NCI-H774 (cell line): ENCODE measurements around the gene RGS12.
"Not testable (repeated sequence)": the region's sequence is repeated elsewhere in the genome, so short reads cannot be mapped to it uniquely, and the experiment has no call there.

Experiments used
- DNase-seq: peaks from one replicate; lab custom pipeline; 2025; lab: John Stamatoyannopoulos, UW

Gene RGS12

DNA sequence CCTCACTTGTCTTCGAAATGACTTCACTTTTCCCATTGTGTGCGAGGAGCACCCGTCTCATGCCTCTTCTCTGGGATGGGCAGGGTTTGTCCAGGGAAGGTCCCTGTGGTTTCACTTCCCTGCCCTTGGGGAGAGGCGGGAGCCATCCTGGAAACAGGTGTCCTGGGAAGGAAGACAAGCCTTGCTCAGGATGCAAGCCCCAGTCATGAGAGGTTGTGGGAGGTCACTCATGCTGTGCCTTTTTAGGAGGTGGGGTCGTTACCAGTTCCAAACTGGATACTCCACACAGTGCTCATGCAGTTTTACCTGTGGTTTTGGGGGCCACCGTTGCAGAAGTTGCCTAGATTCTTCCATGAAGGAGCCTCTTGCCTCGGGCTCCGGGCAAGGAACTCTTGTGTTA lies 3.8 kb downstream of the RGS12 start:
- DNase-seq, result no peak

DNA sequence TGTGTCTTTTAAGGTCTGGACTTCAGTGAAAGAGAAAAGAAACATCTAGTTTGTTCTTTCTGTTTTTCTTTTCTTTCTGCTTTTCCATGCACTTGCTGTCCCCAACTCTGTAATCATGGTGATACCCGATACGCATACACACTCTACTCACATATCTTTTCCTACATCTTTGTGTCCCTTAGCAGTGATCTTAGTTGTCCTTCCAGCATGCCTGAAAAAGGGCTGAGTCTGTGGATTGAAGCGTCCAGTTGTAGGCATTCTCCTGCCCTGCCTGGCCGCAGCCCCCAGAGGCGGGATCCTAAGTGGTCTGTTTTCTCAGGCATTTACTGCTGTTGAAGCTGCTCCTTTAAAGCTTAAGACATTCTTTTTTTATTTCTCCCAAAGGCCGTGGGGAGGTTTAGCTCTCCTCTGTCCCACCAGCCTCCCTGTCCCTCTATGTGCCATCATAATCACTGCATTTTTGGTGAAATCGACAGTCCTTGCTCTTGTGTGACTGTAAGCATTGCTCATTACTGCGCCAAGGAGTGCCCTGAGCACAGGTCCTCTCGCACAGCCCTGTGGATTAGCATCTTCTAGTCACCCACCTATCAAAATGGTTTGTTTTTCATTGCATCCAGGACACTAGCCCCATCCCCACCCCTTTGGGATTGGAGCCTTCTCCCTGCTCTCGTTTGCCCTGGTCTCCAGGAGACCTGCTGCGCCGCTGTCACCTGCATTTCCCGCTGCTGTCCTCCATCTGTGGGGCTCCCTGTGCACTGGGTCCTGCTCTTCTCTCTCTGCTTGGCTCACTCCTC lies 4.4 kb downstream of the RGS12 start:
- no peak for DNase-seq

DNA sequence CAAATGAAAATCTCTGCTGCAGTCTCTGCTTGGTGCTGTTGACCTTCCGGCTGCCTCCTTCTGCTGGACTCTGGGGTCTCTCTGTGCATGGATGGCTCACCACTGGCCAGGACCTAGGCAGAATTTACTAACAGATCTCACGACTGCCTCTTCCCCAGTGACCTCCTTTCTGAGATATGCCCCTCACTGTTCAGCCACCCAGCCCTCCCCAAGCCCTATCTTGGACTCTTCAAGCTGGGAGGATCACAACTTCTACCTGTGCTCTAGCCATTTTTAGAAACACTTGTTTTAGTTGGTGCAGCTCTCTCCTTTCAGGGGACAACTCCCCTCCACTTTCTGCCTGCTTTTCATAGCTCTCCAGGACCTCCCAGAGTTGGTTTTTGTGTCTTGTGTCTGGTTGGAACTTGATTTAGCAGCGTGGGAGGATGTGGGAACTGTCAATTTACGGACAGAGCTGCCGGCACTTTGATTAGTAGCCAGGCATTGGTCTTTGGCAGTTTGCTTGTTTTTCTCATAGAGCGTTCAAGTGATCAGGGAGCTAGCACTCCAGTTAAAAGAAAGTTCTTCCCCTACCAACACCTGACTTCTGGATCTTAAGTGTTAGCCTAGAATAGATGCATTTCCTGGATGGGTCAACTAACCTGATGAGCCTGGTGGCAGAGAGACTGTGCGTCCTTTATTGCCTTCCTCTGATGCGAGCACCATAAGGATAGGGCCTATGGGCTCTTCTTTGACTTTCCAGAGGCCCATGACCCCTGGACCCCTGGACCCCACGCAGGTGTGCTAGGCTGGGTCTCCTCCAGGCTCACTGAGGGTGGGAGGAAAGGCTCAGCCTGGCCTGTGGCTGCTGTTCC lies 6.5 kb downstream of the RGS12 start:
- DNase-seq, result no peak

DNA sequence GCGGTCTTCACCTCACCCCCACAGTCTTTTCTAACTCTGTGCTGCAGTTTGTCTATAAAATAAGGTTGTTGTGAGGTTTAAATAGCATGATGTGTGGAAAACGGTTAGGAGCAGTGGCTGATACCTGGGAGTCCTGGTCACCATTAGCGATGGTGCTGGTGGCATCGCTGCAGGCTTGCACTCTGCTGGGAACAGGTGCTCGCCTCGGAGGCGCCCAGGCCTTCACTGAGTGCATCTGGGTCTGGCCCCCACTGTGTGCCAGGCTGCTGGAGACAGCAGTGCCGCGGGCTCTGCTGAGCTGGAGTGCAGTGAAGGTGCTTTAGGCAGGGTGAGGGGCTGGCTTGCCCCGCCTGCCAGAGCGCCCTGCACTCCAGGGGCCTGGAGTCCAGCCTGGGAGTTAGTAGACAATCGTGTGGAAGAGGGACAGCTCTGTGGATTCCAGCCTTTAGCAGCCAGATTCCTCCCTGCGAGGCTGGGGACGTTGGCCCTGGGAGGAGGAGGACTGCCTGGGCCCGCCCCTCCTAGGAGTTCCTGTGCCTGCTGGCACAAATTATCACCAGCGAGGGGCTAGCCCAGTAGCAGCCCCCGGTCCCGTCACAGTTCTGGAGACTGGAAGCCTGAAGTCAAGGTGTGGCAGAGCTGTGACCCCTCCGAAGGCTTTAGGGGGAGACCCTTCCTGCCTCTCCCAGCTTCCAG lies 7.3 kb downstream of the RGS12 start:
- no peak for DNase-seq

DNA sequence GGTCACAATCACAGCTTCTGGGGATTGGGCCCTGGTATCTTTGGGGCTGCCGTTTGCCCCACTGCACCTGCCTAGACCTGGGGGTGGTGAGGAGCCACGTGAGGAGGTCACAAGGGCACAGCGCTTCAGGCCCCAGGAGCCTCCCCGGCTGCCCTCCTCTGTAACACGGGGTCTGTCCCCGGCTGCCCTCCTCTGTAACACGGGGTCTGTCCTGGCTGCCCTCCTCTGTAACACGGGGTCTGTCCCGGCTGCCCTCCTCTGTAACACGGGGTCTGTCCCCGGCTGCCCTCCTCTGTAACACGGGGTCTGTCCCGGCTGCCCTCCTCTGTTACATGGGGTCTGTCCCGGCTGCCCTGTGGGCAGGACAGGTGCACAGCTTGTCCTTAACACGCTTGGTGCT lies 8.1 kb downstream of the RGS12 start:
- DNase-seq, result not testable (repeated sequence)

DNA sequence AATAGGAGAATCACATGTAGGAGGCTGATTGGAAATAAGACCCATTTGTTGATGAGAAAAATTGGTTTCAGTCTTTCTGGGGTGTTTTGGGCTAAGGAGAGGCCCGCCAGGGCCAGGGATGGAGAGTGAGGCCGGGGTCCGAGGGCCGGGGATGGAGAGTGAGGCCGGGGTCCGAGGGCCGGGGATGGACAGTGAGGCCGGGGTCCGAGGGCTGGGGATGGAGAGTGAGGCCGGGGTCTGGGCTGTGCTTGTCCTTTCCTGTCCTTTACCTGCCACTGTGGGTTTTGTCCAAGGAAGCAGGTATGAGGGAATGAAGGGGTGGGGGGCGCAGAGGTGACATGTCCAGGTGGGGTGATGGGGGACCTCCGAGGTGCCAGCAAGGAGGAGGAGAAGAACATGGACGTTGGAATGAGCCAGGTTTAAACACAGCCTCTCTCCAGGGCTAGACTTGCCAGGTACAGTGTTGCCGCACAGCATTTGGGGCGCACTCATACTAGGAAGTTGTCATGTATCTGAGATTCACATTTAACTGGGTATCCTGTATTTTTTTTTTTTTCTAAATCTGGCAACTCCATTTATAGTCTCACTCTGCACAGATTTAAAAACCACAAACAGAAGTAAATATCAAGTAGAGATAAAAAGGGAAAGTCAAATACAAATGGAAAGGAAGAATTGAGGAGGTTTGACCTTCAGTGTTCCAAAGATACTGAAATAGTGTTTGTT lies 8.8 kb downstream of the RGS12 start:
- DNase-seq, result no peak

DNA sequence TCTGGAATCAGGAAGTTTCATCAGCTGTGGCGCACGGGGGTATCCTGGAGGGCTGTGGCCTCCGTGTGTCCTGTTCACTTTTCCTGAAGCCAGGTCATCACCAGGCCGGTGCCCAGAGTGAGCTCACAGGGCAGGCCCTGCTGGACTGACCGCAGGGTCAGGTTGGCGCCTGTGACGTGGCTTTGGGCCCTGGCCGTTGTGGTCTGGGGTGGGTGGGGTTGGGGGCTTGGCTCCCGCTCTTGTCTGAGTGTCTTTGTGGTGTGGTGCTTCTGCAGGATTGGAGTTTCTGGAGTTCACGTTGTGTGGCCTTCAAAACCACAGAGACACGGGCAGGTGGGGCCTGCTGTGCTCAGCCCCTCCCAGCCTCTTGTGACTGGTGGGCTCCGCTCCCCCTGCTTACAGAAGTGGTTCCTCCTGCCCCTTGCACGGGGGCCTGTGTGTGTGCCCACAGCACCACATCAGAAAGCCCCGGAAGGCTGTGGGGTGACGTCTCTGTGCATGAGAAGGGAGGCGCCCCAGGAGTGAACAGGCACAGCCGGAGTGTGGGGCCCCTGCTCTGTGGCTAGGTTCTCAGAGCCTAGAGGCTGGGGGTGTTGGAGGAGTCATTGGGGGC lies 9.5 kb downstream of the RGS12 start:
- no peak for DNase-seq

DNA sequence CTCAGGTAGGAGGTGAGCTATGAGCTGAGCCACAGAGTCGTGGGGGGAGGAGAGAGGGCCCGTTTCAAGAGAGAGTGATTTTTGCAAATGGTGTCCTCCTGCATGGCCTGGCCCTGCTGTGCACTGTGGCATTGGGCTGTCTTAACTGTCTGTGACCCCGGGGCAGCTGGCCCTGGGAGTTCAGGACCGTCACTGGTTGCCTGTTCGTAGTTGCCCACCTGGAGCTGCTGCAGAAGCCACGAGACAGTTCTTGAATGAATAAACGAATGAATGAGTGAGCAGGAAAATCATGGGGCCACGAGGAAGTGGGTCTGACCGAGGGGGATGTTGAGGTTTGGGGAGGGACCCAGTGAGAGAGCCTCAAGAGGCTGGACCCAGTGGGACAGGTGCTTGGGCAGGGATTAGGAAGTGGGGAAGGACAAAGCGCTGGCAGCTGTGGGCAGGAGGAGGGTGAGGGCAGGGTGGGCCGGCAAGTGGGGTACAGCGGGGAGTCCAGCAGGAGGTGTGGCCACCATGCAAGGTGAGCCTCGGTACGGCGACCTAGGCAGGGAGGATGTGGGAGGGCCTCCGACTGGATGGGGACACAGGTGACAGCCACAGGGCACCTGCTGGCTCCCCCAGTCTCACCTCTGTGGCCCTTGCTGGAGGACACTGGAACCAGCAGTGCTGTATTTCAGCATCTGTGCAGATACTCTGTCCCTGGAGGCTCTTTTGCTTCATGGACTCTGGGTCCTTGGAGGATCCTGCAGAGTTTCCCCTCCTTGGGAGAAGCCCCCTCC lies 10.2 kb downstream of the RGS12 start:
- DNase-seq, result no peak

DNA sequence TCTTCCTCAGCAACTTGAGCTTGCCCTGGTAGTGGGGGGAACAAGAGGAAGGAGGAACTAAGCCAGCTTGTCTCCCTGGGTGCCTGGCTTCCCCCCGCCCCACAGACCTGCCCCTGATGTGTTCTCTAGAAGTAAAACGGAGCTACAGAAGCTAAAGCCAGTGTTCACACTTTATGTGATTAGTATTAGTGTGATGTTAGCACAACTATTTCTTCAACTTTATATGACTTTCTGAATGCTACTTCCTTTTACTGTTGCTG lies 10.7 kb downstream of the RGS12 start:
- DNase-seq, result no peak

DNA sequence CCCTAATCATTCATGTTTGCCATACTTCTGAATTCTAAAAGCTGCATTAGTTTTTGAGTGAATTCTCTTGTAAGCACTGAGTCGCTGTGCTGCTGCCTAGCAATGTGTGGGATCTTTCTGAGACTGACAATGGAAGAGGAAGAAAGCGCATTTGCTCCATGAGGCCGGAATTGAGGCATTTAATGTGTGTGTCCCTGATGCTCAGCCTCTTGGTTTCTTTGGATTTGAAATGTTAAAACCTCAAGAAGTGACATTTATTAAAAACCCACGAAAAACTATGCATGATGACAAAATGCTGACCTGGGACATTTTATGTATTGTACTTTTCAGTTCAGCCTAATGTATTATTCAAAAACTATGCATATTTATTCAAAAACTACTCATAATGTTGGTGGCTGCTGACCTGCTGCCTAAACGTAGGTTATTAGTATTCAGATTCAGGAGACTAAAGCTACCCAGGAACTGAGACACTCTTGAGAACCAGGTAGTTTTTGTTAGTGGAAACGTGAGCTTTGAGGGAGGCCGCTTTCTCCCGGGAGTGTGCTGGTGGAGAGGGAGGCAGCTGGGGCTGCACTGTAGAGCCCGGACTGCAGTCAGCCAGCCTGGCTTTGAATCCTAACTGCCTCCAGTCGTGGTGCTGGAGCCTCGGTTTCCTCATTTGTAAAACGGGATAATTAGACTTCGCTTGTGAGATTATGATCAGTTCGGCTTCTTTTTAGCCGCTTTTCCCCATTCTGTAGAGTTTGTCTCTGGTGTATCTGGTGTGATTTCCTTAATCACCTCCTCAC lies 11.3 kb downstream of the RGS12 start:
- no peak for DNase-seq

DNA sequence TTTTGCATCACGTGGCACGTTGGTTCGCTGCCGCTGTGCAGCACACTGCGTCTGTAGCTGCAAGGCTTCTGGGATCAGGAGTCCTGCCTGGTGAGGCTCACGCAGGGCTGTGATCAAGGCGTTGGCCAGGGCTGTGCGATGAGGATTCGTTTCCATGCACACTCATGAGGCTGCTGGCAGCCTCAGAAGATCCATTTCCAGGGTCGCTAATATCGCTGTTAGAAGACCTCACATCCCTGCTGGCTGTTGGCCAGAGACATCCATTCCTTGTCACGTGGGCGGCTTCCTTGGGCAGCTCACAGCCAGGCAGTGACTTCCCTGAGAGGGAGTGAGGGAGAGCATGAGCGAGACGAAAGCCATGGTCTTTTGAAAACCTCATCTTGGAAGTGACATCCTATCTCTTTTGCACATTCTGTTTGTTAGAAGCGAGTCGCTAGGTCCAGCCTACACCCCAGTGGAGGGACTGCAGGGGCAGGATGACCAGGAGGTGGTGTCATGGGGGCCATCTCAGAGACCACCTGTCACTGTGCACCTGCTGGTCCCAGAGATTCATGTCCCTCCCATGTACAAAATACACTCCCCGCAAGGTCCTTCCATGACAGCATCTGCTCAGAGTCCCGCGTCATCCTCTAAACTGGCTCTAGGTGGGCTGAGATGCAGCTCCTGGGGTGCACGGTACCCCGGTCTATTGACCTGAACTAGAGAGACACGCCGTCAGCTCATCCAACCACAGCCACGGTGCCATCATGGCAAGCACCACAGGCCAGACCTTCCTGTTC lies 12.2 kb downstream of the RGS12 start:
- no peak for DNase-seq

DNA sequence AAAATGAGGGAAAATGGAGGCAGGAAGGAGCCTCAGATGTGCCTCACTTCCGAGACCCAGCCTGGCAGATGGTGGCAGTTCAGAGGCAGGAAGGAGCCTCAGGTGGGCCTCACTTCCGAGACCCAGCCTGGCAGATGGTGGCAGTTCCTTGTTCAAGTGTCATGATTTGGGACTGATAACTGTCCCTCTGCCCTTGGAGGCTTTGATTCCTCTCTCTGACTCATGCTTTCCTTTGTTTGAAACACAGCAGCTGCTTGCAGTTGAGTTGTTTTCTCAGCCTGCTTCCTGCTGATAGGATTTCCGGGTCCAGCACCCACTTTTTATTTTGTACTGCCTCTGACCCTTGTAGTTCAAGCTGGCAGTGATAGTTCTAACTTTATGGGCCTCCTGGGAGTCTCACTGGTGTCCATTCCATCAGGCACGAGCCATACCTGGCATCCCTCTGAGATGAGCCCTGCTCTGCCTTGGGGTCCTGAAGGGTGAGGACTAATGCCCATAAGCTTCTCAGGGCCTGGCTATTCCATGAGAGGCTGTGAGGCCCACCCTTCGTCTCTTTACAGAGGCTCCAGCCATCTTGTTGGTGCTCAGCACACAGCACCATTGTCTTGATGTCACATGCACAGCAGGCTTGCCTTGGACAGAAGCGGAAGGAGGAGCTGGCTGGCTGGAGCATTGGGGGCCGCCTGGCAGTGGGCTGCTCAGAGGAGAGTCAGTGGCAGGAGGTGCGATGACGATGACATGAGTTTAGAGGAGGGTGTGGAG lies 13.0 kb downstream of the RGS12 start:
- no peak for DNase-seq

DNA sequence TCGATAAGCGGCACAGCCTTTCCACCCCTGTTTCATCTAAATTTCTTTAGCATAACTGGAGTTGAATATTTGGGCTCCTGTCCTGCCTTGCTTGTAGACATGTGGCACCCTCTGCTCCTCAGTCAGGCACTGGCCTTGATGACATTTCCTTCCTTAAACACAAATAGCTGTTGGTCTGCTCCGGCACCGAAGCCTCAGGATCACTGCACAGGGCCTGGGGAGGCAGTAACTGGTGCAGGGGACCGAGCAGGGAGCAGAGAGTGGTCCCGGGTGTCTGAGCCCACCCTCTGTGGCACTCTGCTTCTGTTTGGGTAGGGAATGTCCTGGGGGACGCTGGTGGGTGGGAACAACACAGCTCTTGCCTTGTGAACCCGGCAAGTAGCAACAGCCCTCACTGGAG lies 13.6 kb downstream of the RGS12 start:
- DNase-seq, result no peak

DNA sequence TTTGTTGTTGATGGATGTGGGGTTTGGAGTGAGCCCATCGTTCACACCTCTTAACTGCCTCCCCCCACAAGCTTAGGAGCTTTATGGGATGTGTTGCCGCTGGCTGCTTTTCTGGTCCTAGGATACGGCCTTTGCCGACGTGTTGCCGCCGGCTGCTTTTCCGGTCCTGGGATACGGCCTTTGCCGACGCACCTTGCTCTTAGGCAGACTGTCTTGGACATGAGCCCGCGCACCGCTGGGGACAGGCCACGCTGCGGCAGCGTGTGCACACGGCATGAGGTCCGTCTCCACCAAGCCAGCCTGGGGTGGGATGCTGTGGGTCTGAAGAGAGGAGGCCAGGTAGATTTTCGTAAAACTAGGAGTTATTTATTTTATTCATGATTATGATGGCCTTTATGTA lies 14.2 kb downstream of the RGS12 start:
- DNase-seq, result no peak

DNA sequence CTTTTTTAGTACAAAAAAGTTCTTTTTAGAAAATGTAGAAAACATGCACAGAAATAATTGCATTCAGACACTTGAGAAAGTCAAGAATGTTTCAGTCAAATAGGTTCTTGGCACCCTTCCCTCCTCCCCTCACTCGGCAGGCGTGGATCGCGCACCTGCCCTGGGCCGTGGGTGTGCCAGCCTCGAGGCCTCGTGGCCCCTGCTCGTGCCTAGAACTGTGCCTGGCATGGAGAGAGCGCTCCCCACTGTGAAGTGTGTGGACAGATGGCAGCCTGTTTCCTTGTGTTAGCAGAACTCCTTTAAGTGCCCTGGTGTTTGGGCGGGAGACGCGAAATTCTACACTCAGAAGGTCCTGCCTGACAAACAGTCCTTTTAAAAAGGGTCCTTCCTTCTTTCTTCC lies 14.7 kb downstream of the RGS12 start:
- DNase-seq, result no peak

DNA sequence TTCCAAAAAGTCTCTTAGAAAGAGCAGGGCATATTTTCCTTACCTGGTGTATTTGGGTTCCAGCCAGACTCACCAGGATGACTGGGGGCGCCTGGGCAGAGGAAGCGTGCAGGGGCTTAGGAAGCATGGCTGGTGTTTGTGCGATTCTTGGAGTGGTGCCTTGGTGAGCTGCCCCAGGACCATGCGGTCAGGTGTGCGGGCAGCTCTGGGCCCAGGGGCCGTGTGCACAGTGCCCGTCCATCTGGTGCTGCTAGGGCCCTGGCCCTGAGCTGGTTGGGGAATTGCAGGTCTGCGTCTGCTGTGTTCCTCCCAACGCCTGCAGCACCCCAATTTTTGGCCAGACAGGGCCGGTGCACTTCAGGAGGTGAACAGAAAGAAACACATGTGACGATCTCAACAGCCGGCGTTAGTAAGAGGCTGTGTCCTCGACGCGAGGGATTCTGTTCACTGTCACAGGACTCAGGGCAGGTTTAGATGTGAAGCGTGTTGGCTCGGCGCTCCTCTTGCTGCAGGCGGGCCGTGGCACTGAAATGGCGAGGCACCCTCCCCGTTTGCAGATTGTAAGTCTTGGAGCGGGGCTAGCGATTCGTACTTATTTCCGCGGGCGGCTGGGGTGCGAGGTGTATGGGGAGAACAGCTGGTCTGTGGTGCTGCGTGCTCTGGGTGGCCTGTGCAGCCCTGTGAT lies 15.2 kb downstream of the RGS12 start:
- DNase-seq, result no peak

DNA sequence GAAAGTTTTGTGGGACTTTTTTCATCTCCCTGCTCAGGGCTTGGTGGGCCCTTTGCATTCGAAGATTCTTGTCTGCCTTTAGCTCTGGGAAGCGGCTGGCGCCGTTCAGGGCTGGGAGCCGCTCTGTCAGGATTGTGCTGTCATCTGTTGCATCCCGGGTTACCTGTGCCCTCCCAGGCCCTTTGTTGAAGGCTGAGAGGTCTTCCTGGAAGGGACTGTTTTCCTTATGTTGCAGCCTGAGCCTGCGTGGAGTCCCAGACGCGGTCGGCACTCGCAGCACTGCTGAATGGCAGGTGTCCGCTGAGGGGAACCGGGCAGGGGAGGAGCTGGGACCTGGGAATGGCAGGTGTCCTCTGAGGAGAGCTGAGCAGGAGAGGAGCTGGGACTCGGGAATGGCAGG lies 15.9 kb downstream of the RGS12 start:
- peak; percentile 32 for DNase-seq
